Measurements from ENCODE around the gene P2RX6. TPM values are rescaled to one million over a fixed set of nuclear protein-coding genes. Genes with fewer than 3 reads are reported as not detected.
"Not testable (repeated sequence)": the region's sequence is repeated elsewhere in the genome, so short reads cannot be mapped to it uniquely, and the experiment has no call there.

Gene P2RX6
- polyA plus RNA-seq, 1 of the 3 experiments (the other 2 are of a cell fraction) = 7.1 TPM

GRCh38 chr22:21070690-21071615, 56.0 kb downstream of the P2RX6 start:
- 69% methylated on average over 12 of the region's 17 CpGs for whole genome bisulfite sequencing (ENCODE audit: low lambda C conversion rate)
- H3K9ac ChIP-seq = no peak overlapping the region
- no peaks in the 10 kb centered on the region for H3K36me3 ChIP-seq (replicated peaks in 1 of 2; ENCODE audit: control insufficient read depth in 1 of 2, insufficient read depth in 2 of 2, low read length in 1 of 2)
- no peaks in the 10 kb centered on the region for H3K79me2 ChIP-seq (ENCODE audit: insufficient read depth)
- no peak overlapping the region for H3K4me2 ChIP-seq
- peaks cover 4% of the 10 kb centered on the region for H3F3A ChIP-seq (replicated peaks; ENCODE audit: insufficient read depth)
- no peak overlapping the region for H2AFZ ChIP-seq (ENCODE audit: low read depth)
- ChIA-PET POLR2A (no interaction called here), CTCF (interaction anchor here (1.8 kb wide), 1 partner anchor 32 kb away, joined by 5 read pairs; no protein-coding TSS in a partner anchor)
- H3K27ac ChIP-seq (ENCODE audit: low read depth in 2 of 2, low read length in 1 of 2) = no peak overlapping the region
- H3K9me3 ChIP-seq = no peaks in the 10 kb centered on the region
- no peaks in the 10 kb centered on the region for H3K4me1 ChIP-seq (ENCODE audit: control insufficient read depth in 1 of 2, insufficient read depth in 2 of 2, low read depth in 1 of 2, low read length in 1 of 2)
- TF ChIP-seq USF1 (IDR thresholded peaks at IDR 0.05; ENCODE audit: borderline replicate concordance, low read depth) (no peak), FOXM1 (IDR thresholded peaks at IDR 0.05; ENCODE audit: low read depth) (no peak), POLR2AphosphoS5 (IDR thresholded peaks at IDR 0.05; ENCODE audit: low read depth, low read length) (no peak), SIN3A (IDR thresholded peaks at IDR 0.05; ENCODE audit: borderline replicate concordance, low read depth, low read length) (no peak), RAD21 (IDR thresholded peaks at IDR 0.05; ENCODE audit: low read length) (no peak), CHD2 (IDR thresholded peaks at IDR 0.05; ENCODE audit: low read length, partially characterized antibody) (no peak), TEAD4 (IDR thresholded peaks at IDR 0.05; ENCODE audit: borderline replicate concordance, insufficient read depth) (no peak), CTCF (IDR thresholded peaks at IDR 0.05) (no peak), TCF12 (IDR thresholded peaks at IDR 0.05) (no peak), FOXJ3 (CRISPR knock-in tag; IDR thresholded peaks at IDR 0.05) (no peak), GABPA (IDR thresholded peaks at IDR 0.05; ENCODE audit: low read depth) (no peak), SMC3 (IDR thresholded peaks at IDR 0.05; ENCODE audit: low read depth, low read length) (no peak), MXI1 (IDR thresholded peaks at IDR 0.05; ENCODE audit: low read depth, low read length) (no peak)
- no peaks in the 10 kb centered on the region for H3K9me2 ChIP-seq
- no peaks in the 10 kb centered on the region for H3K27me3 ChIP-seq (ENCODE audit: insufficient read depth)
- DNase-seq = no peak
- no peak overlapping the region for H3K4me3 ChIP-seq (ENCODE audit: low read depth in 2 of 2, low read length in 1 of 2)
- H4K20me1 ChIP-seq (ENCODE audit: insufficient read depth) = no peaks in the 10 kb centered on the region

GRCh38 chr22:21071796-21072195, 56.8 kb downstream of the P2RX6 start:
- H3K27me3 ChIP-seq (ENCODE audit: insufficient read depth); H3K36me3 ChIP-seq (replicated peaks in 1 of 2; ENCODE audit: control insufficient read depth in 1 of 2, insufficient read depth in 2 of 2, low read length in 1 of 2); H3K9me2 ChIP-seq; H2AFZ ChIP-seq (ENCODE audit: low read depth); H3F3A ChIP-seq (replicated peaks; ENCODE audit: insufficient read depth); H3K27ac ChIP-seq (ENCODE audit: low read depth in 2 of 2, low read length in 1 of 2); H3K79me2 ChIP-seq (ENCODE audit: insufficient read depth); H4K20me1 ChIP-seq (ENCODE audit: insufficient read depth); POLR2A ChIA-PET; H3K4me3 ChIP-seq (ENCODE audit: low read depth in 2 of 2, low read length in 1 of 2); H3K4me1 ChIP-seq (ENCODE audit: control insufficient read depth in 1 of 2, insufficient read depth in 2 of 2, low read depth in 1 of 2, low read length in 1 of 2); H3K4me2 ChIP-seq; H3K9me3 ChIP-seq; H3K9ac ChIP-seq; DNase-seq: not testable (repeated sequence)
- WGBS (ENCODE audit: low lambda C conversion rate) = 62% methylated on average over 8 of the region's 8 CpGs
- CTCF ChIA-PET = interaction anchor here (1.2 to 1.8 kb wide), 2 partner anchors 19 to 31 kb away, joined by 4 to 5 read pairs; no protein-coding TSS in a partner anchor

Measured in SK-N-SH (cell line).